Measurements from ENCODE around the gene GPR25.
"Not testable (repeated sequence)": the region's sequence is repeated elsewhere in the genome, so short reads cannot be mapped to it uniquely, and the experiment has no call there.

GPR25 gene

GRCh38 chr1:200911936-200912335, 39.2 kb downstream of the GPR25 start:
- not testable (repeated sequence) for DNase-seq (ENCODE audit: low read depth)

- no peak for DNase-seq (ENCODE audit: low read depth)
These were observed 40.1 kb downstream of the GPR25 start for GRCh38 chr1:200912737-200913407.

- no peak for DNase-seq (ENCODE audit: low read depth)
These were observed 43.4 kb downstream of the GPR25 start for GRCh38 chr1:200916152-200916551.

- no peak for DNase-seq (ENCODE audit: low read depth)
These were observed 43.9 kb downstream of the GPR25 start for GRCh38 chr1:200916681-200917080.

- DNase-seq (ENCODE audit: low read depth) = no peak
These were observed 44.6 kb downstream of the GPR25 start for GRCh38 chr1:200917291-200917817.

- no peak for DNase-seq (ENCODE audit: low read depth)
These were observed 45.2 kb downstream of the GPR25 start for GRCh38 chr1:200918006-200918405.

- DNase-seq (ENCODE audit: low read depth) = no peak
These were observed 46.6 kb downstream of the GPR25 start for GRCh38 chr1:200919386-200919785.

- no peak for DNase-seq (ENCODE audit: low read depth)
These were observed 48.9 kb downstream of the GPR25 start for GRCh38 chr1:200921571-200922110.

- DNase-seq (ENCODE audit: low read depth) = no peak
These were observed 49.6 kb downstream of the GPR25 start for GRCh38 chr1:200922406-200922805.

GRCh38 chr1:200923601-200924000, 50.8 kb downstream of the GPR25 start:
- no peak for DNase-seq (ENCODE audit: low read depth)

Measured in GM04504 (cell line).